H9 (cell line): ENCODE results near the gene DCP1A. TPM values are rescaled to one million over a fixed set of nuclear protein-coding genes. Genes with fewer than 3 reads are reported as not detected.

Experiments
- DNase-seq: peaks from one replicate; pipeline ENCODE4 v3.0.0-alpha.2; 2017
- H2AFZ ChIP-seq: one replicate; pipeline ENCODE4 v1.6.1; 2013; ENCODE audit warnings: mild to moderate bottlenecking, low read length, control low read depth, moderate library complexity
- H2AK5ac ChIP-seq: 2 replicates; pipeline ENCODE4 v1.6.1; 2013; ENCODE audit warnings: low read length, control low read depth, mixed read lengths; ENCODE audit not compliant: insufficient read length
- H2BK120ac ChIP-seq: one replicate; pipeline ENCODE4 v1.6.1; 2013; ENCODE audit warnings: low read depth, mild to moderate bottlenecking, low read length, control low read depth, inconsistent platforms; ENCODE audit not compliant: poor library complexity, severe bottlenecking
- H2BK12ac ChIP-seq: 2 replicates; pipeline ENCODE4 v1.6.1; 2013; ENCODE audit warnings: low read length, control low read depth, mixed read lengths, low read depth; ENCODE audit not compliant: insufficient read length
- H2BK15ac ChIP-seq: 2 replicates; pipeline ENCODE4 v1.6.1; 2013; ENCODE audit warnings: low read depth, low read length, control low read depth
- H2BK20ac ChIP-seq: one replicate; pipeline ENCODE4 v1.6.1; 2013; ENCODE audit warnings: low read depth, mild to moderate bottlenecking, low read length, control low read depth, inconsistent platforms; ENCODE audit not compliant: poor library complexity, severe bottlenecking
- H2BK5ac ChIP-seq: 2 replicates; pipeline ENCODE4 v1.6.1; 2013; ENCODE audit warnings: low read length, control low read depth, mixed read lengths; ENCODE audit not compliant: insufficient read length
- H3K14ac ChIP-seq: 2 replicates; pipeline ENCODE4 v1.6.1; 2013; ENCODE audit warnings: low read length, control low read depth; ENCODE audit not compliant: insufficient read depth
- H3K18ac ChIP-seq: 2 replicates; pipeline ENCODE4 v1.6.1; 2013; ENCODE audit warnings: low read depth, mild to moderate bottlenecking, mixed read lengths, low read length, control low read depth; ENCODE audit not compliant: insufficient read length
- H3K23ac ChIP-seq: 2 replicates; pipeline ENCODE4 v1.6.1; 2013; ENCODE audit warnings: low read length, control low read depth, mixed read lengths, low read depth; ENCODE audit not compliant: insufficient read length
- H3K23me2 ChIP-seq: 2 replicates; pipeline ENCODE4 v1.6.1; 2013; ENCODE audit warnings: low read depth, mild to moderate bottlenecking, mixed read lengths, low read length, control low read depth; ENCODE audit not compliant: insufficient read length, poor library complexity, severe bottlenecking
- H3K27ac ChIP-seq: 2 replicates; pipeline ENCODE4 v1.5.1; 2013; ENCODE audit warnings: low read length, control low read depth, mixed read lengths, low read depth; ENCODE audit not compliant: insufficient read length
- H3K27me3 ChIP-seq: 2 replicates; pipeline ENCODE4 v1.6.1; 2013; ENCODE audit warnings: low read length, control low read depth, inconsistent platforms; ENCODE audit not compliant: insufficient read depth
- H3K4ac ChIP-seq: 2 replicates; pipeline ENCODE4 v1.6.1; 2013; ENCODE audit warnings: low read depth, mild to moderate bottlenecking, control low read depth, inconsistent platforms, low read length, moderate library complexity
- H3K4me1 ChIP-seq: 2 replicates; pipeline ENCODE4 v1.6.1; 2013; ENCODE audit warnings: low read length, control low read depth, inconsistent platforms; ENCODE audit not compliant: insufficient read depth
- H3K4me2 ChIP-seq: 2 replicates; pipeline ENCODE4 v1.6.1; 2013; ENCODE audit warnings: low read length, control low read depth, mixed read lengths; ENCODE audit not compliant: insufficient read length, insufficient read depth
- H3K56ac ChIP-seq: 2 replicates; pipeline ENCODE4 v1.6.1; 2013; ENCODE audit warnings: low read depth, mild to moderate bottlenecking, mixed read lengths, low read length, control low read depth; ENCODE audit not compliant: insufficient read length
- H3K79me1 ChIP-seq: 2 replicates; pipeline ENCODE4 v1.6.1; 2013; ENCODE audit warnings: low read depth, mild to moderate bottlenecking, moderate library complexity, low read length, control low read depth, inconsistent platforms; ENCODE audit not compliant: insufficient read depth, poor library complexity, severe bottlenecking
- H3K79me2 ChIP-seq: 2 replicates; pipeline ENCODE4 v1.6.1; 2013; ENCODE audit warnings: low read length, control low read depth, inconsistent platforms; ENCODE audit not compliant: insufficient read depth
- H3K9ac ChIP-seq: 2 replicates; pipeline ENCODE4 v1.6.1; 2013; ENCODE audit warnings: low read length, control low read depth, mixed read lengths; ENCODE audit not compliant: insufficient read length; ENCODE audit errors: extremely low read depth
- H3K9me3 ChIP-seq: one replicate; pipeline ENCODE4 v1.6.1; 2013; ENCODE audit warnings: low read depth, low read length, inconsistent platforms; ENCODE audit not compliant: control insufficient read depth
- H3T11ph ChIP-seq: one replicate; pipeline ENCODE4 v1.6.1; 2013; ENCODE audit warnings: mild to moderate bottlenecking, low read length, control low read depth, inconsistent platforms
- H4K20me1 ChIP-seq: one replicate; pipeline ENCODE4 v1.6.1; 2013; ENCODE audit not compliant: control insufficient read depth, insufficient read length, insufficient read depth
- H4K5ac ChIP-seq: 2 replicates; pipeline ENCODE4 v1.6.1; 2013; ENCODE audit warnings: low read depth, mild to moderate bottlenecking, mixed read lengths, low read length, control low read depth; ENCODE audit not compliant: insufficient read length
- H4K8ac ChIP-seq: replicated peaks from 2 replicates; pipeline ENCODE4 v1.6.1; 2013; ENCODE audit warnings: low read length, control low read depth, mixed read lengths, low read depth; ENCODE audit not compliant: insufficient read length
- H4K91ac ChIP-seq: 2 replicates; pipeline ENCODE4 v1.6.1; 2013; ENCODE audit warnings: low read depth, mild to moderate bottlenecking, moderate library complexity, mixed read lengths, low read length, control low read depth; ENCODE audit not compliant: insufficient read length
- H3K27ac Mint-ChIP-seq, 3 experiments: 2 replicates in 2 of 3; 3 replicates in 1 of 3; pipeline ENCODE4 v1.8.0; 2020 to 2021; ENCODE audit warnings: mixed read lengths in 3 of 3, mild to moderate bottlenecking in 1 of 3, moderate library complexity in 1 of 3
- H3K27me3 Mint-ChIP-seq: 2 replicates; pipeline ENCODE4 v1.8.0; 2021; ENCODE audit warnings: low read depth, mild to moderate bottlenecking, moderate library complexity, mixed read lengths
- H3K36me3 Mint-ChIP-seq, 3 experiments: 2 replicates in 2 of 3; 3 replicates in 1 of 3; pipeline ENCODE4 v1.8.0; 2020 to 2021; ENCODE audit warnings: low read depth in 3 of 3, mixed read lengths in 3 of 3; ENCODE audit not compliant: insufficient read depth in 1 of 3
- H3K4me1 Mint-ChIP-seq, 2 experiments: 2 replicates each; pipeline ENCODE4 v1.8.0; 2020; ENCODE audit warnings: mixed read lengths in 2 of 2
- H3K4me3 Mint-ChIP-seq, 2 experiments: 2 replicates in 1 of 2; 3 replicates in 1 of 2; pipeline ENCODE4 v1.8.0; 2020 to 2021; ENCODE audit warnings: mild to moderate bottlenecking in 2 of 2, mixed read lengths in 2 of 2, moderate library complexity in 1 of 2
- H3K9me3 Mint-ChIP-seq, 2 experiments: 2 replicates in 1 of 2; 3 replicates in 1 of 2; pipeline ENCODE4 v1.8.0; 2020; ENCODE audit warnings: mild to moderate bottlenecking in 2 of 2, mixed read lengths in 2 of 2, moderate library complexity in 1 of 2
- CTCF ChIP-seq: fragments of 200-600 bp; sonication (generic); conservative IDR thresholded peaks from 3 replicates; pipeline ENCODE4 v1.8.0; 2021; ENCODE audit warnings: antibody characterized with exemption, mild to moderate bottlenecking
- WGBS: extraction: QIAGEN DNeasy Blood & Tissue Kit; methylation state at CpG from one replicate; pipeline ENCODE4 v1.1.7; 2013; ENCODE audit warnings: missing lambda C conversion rate, low lambda C conversion rate, mixed read lengths; ENCODE audit not compliant: insufficient read length; ENCODE audit errors: extremely low coverage; 5-methylcytosine and 5-hydroxymethylcytosine counted together
- total RNA-seq: library from RNA; stranded (reverse); gene quantifications from 2 replicates; pipeline ENCODE4 v1.2.1, GENCODE V29; 2021

Gene DCP1A
- total RNA-seq, 1 experiment from 2014 or later, result 17.8 TPM

DNA sequence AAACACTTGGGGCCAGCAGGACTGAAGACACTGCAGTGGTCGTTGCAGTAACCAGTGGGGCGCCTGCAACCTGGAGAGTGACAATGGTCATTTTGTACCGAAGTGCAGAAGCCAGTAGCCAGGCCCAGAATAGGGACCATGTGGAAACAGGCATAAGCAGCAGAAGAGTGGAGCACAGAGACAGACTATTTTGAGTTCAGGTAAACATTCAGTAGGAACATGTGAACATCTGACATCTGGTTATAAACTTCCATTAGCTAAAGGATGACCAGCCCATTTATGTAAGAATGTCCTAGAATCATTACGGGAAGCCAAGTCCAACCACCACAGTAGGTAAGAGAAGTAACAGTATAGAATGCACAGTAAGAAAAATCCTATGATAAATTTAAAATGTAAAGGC lies 59.1 kb downstream of the DCP1A start:
- no peak for DNase-seq
- Histone ChIP-seq H2BK120ac (no peak overlapping the region), H2BK5ac (no peak overlapping the region), H4K8ac (no peak overlapping the region), H2AFZ (no peak overlapping the region), H3K14ac (no peak overlapping the region), H3K9ac (no peak overlapping the region), H3K4ac (no peak overlapping the region), H4K91ac (no peak overlapping the region), H3K27ac (no peak overlapping the region), H3K18ac (no peak overlapping the region), H3T11ph (no peak overlapping the region), H3K4me2 (no peak overlapping the region), H3K23ac (no peak overlapping the region), H2BK20ac (no peak overlapping the region), H3K4me1 (peaks cover 3% of the 10 kb centered on the region), H4K5ac (no peak overlapping the region), H3K79me1 (no peaks in the 10 kb centered on the region), H3K23me2 (peaks cover 4% of the 10 kb centered on the region), H3K79me2 (no peaks in the 10 kb centered on the region), H2AK5ac (no peak overlapping the region), H2BK12ac (no peak overlapping the region), H3K9me3 (no peaks in the 10 kb centered on the region), H2BK15ac (no peak overlapping the region), H3K27me3 (no peaks in the 10 kb centered on the region), H4K20me1 (no peaks in the 10 kb centered on the region), H3K56ac (no peak overlapping the region)
- WGBS, result no CpG with 5 or more reads among the region's 4 CpGs
- H3K4me3 Mint-ChIP-seq, result peak overlapping the region in 1 of 2 experiments; percentile 15; a peak in 2 of 5 replicates
- peak overlapping the region; percentile 76 to 99 (median 92); a peak in 5 of 7 replicates for H3K27ac Mint-ChIP-seq
- peaks cover 44 to 58% of the 10 kb centered on the region in 2 experiments for H3K4me1 Mint-ChIP-seq
- no peak for TF ChIP-seq CTCF
- H3K36me3 Mint-ChIP-seq, result peaks cover 11 to 35% (median 29%) of the 10 kb centered on the region in 3 experiments; a peak in 6 of 7 replicates
- no peaks in the 10 kb centered on the region for H3K9me3 Mint-ChIP-seq
- H3K27me3 Mint-ChIP-seq, result no peaks in the 10 kb centered on the region
